IPS DF 4.7 (cell line): ENCODE data around the gene FEN1.

Source experiments
- DNase-seq: peaks from one replicate; pipeline ENCODE4 v3.0.0-alpha.2; 2013; ENCODE audit warnings: low spot score; ENCODE audit errors: extremely low read depth

The FEN1 gene

DNA sequence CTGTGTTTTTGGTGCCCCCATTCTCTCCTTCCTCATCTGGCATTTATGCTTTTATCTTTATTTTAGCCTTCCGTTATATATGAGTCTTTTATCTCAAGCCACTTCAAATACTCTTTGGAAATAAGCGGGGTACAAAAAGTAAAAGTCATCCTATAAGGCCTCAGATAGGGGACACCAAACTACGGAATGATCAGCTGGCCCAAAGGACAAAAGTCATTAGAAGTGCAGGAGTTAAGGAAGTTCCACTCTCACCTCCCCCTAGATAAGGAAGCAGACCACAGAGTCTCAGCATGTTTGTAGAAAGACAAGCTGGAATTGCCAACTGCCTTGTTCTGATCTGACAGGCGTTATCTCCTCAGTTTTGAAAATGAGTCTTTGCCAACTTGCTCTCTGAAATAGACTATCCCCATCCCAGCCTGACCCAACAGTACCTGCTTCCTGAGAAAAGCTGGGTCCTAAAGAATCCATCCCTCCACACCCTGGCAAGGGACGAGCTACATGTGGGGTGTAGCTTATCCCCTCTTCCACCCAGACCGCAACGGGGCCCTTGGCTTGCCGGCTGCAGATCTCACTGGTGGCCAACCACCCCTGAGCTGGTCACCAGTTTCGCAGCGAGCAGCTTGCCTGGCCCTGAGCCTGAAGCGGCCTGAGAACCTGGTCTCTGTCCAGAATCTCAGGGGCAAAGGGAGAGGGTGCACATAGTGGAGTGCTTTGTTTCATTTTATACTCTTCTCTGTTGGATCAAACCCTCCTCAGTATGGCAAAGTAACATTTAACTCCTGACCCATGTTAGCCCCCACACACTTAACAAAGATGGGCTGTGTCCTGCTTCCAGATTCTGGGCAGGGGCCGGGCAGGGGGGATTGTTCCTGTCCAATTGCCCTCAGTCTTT is 49.2 kb downstream of the FEN1 start:
- no peak for DNase-seq

DNA sequence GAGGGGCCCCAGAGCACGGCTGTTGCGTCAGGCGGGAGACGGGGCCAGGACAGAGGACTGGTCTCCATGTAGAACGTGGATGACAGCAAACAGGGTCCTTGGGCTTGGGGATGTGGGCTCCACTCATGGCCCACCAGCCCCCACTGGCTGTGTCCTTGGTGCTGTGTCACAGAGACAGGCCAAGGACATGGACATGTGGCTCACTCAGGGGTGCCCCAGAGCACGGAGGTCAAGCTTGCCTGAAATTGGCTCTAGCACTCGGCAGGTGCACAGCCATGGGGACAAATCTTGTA is 49.8 kb downstream of the FEN1 start:
- no peak for DNase-seq

DNA sequence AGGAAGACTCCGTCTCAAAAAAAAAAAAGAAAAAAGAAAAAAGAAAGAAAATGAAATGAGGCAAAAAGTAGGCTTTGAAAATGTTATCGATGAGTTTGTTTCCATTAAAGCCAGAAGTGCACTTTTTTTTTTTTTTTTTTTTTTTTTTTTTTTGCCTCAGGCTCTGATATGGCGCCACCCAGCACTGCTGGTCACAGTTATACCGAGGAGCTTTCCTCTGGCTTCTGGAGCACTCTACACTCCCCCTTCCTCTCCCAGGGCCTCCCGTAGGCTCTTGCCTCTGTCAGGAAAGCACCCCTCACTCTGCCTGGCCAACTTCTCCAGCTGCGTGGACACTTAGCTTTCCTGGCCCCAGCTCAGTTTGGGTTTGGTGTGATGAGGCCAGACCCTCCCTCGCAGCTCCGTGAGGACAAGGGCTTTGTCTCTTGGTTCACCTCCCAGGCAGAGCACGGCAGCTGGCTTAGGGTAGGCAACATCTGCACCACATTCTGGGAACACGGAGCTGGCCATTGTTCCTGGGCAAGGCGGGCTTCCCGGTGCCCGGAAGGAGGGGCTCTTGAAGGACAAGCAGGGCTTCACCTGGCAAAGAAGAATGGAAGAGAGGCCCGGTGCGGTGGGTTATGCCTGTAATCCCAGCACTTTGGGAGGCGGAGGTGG is 52.3 kb downstream of the FEN1 start:
- DNase-seq = no peak

DNA sequence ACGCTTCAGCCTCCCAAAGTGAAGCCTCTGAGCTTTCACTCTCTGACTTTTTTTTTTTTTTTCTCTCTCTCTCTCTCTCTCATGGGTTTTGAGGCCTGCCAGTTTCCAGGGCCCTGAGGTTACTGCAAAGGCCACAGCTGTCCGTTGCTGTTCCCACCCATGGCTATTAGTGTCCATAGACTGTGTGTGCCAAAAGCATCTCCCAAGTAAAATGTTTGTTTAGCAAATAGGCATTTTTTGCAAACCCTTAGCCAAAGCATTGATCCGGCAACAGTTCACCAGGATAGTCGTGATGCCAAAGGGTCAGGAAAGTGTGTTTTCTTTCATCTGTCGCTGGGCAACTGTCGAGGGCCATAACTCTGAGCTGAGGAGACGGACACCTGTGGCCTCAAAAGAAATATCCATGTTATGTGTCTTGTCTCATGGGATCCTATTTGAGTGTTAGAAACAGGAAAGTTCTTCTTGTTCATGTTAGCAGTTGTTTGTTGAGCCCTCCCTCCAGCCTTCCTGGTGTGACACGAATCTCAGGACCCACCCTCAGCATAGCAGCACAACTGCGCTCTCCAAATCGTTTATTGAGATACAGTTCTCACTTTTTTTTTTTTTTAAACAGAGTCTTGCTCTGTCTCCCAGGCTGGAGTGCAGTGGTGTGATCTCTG is 53.8 kb downstream of the FEN1 start:
- DNase-seq = no peak
